K562 (cell line): ENCODE data around the gene HSD17B12. TPM values are rescaled to one million over a fixed set of nuclear protein-coding genes. Genes with fewer than 3 reads are reported as not detected.

Experiments
- ESRRA ChIP-seq: fragments of 450-650 bp; IDR thresholded peaks from 2 replicates; pipeline ENCODE4 v1.6.1; 2014; ENCODE audit warnings: low read depth, mild to moderate bottlenecking, moderate library complexity, borderline replicate concordance
- JUND ChIP-seq, 2 experiments: IDR thresholded peaks; 2 replicates in 1 of 2; 3 replicates in 1 of 2; pipeline ENCODE4 v1.6.1; 2011; ENCODE audit warnings: borderline replicate concordance in 2 of 2, low read depth in 2 of 2, low read length in 2 of 2, improper control_type of control experiment in 1 of 2, missing biosample characterization in 1 of 2, missing genetic modification characterization in 1 of 2, missing genetic modification reagents in 1 of 2
- ZMIZ1 ChIP-seq, 2 experiments: fragments of 150-350 bp in 1 of 2; IDR thresholded peaks; 2 replicates each; pipeline ENCODE4 v1.6.1; 2012 to 2016; ENCODE audit warnings: low read depth in 2 of 2, low read length in 2 of 2, mild to moderate bottlenecking in 1 of 2, moderate library complexity in 1 of 2
- ZNF316 ChIP-seq: fragments of 450-650 bp; IDR thresholded peaks from 2 replicates; pipeline ENCODE4 v1.6.1; 2016
- ZNF444 ChIP-seq: fragments of 250-450 bp; sonication (Bioruptor Pico); IDR thresholded peaks from 2 replicates; pipeline ENCODE4 v1.4.0; 2020; ENCODE audit warnings: mild to moderate bottlenecking, moderate library complexity
- ZNF592 ChIP-seq: fragments of 450-650 bp; IDR thresholded peaks from 2 replicates; pipeline ENCODE4 v1.6.1; 2017; ENCODE audit warnings: antibody characterized with exemption, mild to moderate bottlenecking
- polyA plus RNA-seq, 8 experiments: library from polyadenylated mRNA; depleted of rRNA in 4 of 8; stranded (reverse) in 5 of 8; unstranded in 3 of 8; fragments of >200 nt; fragmentation: Nextera tagmentation in 2 of 8; fragmentation: Illumina TruSeq in 1 of 8; extraction: Ambion mirVana in 2 of 8; extraction: Trizol in 1 of 8; gene quantifications; 2 replicates each; pipeline versions ENCODE4 v1.2.1 to v1.2.3, GENCODE V29; 2011 to 2014; ENCODE audit warnings: inconsistent platforms in 1 of 8, missing spikeins in 1 of 8
- total RNA-seq, 7 experiments: library from RNA; depleted of rRNA in 6 of 7; stranded (reverse); fragments of >200 nt in 6 of 7; fragmentation: Illumina TruSeq in 2 of 7; extraction: Trizol in 2 of 7; gene quantifications; 2 replicates each; pipeline versions ENCODE4 v1.2.1 to v1.2.3, GENCODE V29; 2011 to 2021; ENCODE audit warnings: low replicate concordance in 1 of 7
- TF ChIP-seq, protein P1 (sequence below): fragments of 450-650 bp; IDR thresholded peaks from 2 replicates; pipeline ENCODE4 v1.6.1; 2018; ENCODE audit not compliant: partially characterized antibody
- TF ChIP-seq, protein P2 (sequence below), 2 experiments: fragments of 450-650 bp; IDR thresholded peaks; 2 replicates each; pipeline ENCODE4 v1.6.1; 2018; ENCODE audit warnings: mild to moderate bottlenecking in 2 of 2, low read depth in 1 of 2; ENCODE audit not compliant: partially characterized antibody in 2 of 2

Gene HSD17B12
- total and polyA plus RNA-seq, 9 of the 15 experiments (the other 6 are each of a cell fraction or from before 2014, with no cell fraction given): 9.1 to 34.5 (median 23.3) TPM

DNA sequence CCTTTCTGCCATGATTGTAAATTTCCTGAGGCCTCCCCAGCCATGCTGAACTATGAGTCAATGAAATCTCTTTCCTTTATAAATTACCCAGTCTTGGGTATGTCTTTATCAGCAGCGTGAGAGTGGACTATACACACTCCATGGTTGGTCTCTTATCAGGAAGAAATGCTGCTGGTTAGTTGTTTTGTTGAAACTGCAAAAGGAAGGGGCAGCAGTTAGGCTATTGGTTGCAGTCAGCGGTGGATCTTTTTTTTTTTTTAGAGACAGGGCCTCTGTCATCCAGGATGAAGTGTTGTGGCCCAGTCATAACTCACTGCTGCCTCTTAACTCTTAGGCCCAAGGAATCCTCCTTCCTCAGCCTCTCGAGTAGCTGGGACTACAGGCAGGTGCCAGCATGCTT, 51.7 kb downstream of the HSD17B12 start (continued):
- TF ChIP-seq ZNF316: no peak
- TF ChIP-seq ZMIZ1 (IDR thresholded peaks at IDR 0.05; ENCODE audit: low read depth in 2 of 2, low read length in 2 of 2): no peak
- TF ChIP-seq ZNF592: 0 out of 2 replicates have a peak, but pooled peaks have one; percentile 22
- no peak for TF ChIP-seq ZNF444 (CRISPR knock-in tag)
- TF ChIP-seq, protein P1, sequence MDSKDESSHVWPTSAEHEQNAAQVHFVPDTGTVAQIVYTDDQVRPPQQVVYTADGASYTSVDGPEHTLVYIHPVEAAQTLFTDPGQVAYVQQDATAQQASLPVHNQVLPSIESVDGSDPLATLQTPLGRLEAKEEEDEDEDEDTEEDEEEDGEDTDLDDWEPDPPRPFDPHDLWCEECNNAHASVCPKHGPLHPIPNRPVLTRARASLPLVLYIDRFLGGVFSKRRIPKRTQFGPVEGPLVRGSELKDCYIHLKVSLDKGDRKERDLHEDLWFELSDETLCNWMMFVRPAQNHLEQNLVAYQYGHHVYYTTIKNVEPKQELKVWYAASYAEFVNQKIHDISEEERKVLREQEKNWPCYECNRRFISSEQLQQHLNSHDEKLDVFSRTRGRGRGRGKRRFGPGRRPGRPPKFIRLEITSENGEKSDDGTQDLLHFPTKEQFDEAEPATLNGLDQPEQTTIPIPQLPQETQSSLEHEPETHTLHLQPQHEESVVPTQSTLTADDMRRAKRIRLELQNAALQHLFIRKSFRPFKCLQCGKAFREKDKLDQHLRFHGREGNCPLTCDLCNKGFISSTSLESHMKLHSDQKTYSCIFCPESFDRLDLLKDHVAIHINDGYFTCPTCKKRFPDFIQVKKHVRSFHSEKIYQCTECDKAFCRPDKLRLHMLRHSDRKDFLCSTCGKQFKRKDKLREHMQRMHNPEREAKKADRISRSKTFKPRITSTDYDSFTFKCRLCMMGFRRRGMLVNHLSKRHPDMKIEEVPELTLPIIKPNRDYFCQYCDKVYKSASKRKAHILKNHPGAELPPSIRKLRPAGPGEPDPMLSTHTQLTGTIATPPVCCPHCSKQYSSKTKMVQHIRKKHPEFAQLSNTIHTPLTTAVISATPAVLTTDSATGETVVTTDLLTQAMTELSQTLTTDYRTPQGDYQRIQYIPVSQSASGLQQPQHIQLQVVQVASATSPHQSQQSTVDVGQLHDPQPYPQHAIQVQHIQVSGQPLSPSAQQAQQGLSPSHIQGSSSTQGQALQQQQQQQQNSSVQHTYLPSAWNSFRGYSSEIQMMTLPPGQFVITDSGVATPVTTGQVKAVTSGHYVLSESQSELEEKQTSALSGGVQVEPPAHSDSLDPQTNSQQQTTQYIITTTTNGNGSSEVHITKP: peak; percentile 15
- TF ChIP-seq, protein P2, sequence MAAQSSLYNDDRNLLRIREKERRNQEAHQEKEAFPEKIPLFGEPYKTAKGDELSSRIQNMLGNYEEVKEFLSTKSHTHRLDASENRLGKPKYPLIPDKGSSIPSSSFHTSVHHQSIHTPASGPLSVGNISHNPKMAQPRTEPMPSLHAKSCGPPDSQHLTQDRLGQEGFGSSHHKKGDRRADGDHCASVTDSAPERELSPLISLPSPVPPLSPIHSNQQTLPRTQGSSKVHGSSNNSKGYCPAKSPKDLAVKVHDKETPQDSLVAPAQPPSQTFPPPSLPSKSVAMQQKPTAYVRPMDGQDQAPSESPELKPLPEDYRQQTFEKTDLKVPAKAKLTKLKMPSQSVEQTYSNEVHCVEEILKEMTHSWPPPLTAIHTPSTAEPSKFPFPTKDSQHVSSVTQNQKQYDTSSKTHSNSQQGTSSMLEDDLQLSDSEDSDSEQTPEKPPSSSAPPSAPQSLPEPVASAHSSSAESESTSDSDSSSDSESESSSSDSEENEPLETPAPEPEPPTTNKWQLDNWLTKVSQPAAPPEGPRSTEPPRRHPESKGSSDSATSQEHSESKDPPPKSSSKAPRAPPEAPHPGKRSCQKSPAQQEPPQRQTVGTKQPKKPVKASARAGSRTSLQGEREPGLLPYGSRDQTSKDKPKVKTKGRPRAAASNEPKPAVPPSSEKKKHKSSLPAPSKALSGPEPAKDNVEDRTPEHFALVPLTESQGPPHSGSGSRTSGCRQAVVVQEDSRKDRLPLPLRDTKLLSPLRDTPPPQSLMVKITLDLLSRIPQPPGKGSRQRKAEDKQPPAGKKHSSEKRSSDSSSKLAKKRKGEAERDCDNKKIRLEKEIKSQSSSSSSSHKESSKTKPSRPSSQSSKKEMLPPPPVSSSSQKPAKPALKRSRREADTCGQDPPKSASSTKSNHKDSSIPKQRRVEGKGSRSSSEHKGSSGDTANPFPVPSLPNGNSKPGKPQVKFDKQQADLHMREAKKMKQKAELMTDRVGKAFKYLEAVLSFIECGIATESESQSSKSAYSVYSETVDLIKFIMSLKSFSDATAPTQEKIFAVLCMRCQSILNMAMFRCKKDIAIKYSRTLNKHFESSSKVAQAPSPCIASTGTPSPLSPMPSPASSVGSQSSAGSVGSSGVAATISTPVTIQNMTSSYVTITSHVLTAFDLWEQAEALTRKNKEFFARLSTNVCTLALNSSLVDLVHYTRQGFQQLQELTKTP (IDR thresholded peaks at IDR 0.05; ENCODE audit: low read depth in 1 of 2, partially characterized antibody in 2 of 2): no peak
- TF ChIP-seq ESRRA: no peak
- TF ChIP-seq JUND (IDR thresholded peaks at IDR 0.05; ENCODE audit: borderline replicate concordance, low read depth, low read length): 0 out of 2 replicates have a peak, but pooled peaks have one; percentile 6
- TF ChIP-seq JUND (tag; IDR thresholded peaks at IDR 0.05; ENCODE audit: borderline replicate concordance, low read depth, low read length): no peak
